Measurements from ENCODE around the gene TSSC4. TPM values are rescaled to one million over a fixed set of nuclear protein-coding genes. Genes with fewer than 3 reads are reported as not detected.

TSSC4 gene
- total RNA-seq, 1 donor: 31.5 TPM

DNA sequence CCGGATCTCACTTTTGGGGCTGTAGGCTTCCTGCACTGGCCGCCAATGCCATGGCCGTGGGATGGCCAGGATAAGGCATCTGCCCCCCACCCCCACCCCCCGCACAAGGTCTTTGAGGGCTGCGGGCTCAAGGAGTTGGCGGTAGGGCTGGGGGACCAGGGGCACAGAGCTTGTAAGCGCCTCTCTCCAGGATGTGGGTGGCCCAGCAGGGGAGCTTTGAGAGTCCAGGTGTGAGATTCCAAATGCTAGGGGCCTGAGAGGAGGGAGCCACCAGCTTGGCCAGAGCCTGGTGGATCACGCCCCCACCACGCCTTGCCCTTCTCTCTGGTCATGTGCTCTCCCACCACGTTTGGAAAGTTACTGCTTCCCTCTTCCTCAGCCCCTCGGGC lies 18.4 kb upstream of the TSSC4 start:
- TF ChIP-seq, protein P1, sequence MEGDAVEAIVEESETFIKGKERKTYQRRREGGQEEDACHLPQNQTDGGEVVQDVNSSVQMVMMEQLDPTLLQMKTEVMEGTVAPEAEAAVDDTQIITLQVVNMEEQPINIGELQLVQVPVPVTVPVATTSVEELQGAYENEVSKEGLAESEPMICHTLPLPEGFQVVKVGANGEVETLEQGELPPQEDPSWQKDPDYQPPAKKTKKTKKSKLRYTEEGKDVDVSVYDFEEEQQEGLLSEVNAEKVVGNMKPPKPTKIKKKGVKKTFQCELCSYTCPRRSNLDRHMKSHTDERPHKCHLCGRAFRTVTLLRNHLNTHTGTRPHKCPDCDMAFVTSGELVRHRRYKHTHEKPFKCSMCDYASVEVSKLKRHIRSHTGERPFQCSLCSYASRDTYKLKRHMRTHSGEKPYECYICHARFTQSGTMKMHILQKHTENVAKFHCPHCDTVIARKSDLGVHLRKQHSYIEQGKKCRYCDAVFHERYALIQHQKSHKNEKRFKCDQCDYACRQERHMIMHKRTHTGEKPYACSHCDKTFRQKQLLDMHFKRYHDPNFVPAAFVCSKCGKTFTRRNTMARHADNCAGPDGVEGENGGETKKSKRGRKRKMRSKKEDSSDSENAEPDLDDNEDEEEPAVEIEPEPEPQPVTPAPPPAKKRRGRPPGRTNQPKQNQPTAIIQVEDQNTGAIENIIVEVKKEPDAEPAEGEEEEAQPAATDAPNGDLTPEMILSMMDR (IDR thresholded peaks at IDR 0.05; ENCODE audit: insufficient read depth, low read length): no peak
- H3K4me3 ChIP-seq (ENCODE audit: low read depth, low read length): no peak overlapping the region
- no peak for DNase-seq (ENCODE audit: low read depth)

DNA sequence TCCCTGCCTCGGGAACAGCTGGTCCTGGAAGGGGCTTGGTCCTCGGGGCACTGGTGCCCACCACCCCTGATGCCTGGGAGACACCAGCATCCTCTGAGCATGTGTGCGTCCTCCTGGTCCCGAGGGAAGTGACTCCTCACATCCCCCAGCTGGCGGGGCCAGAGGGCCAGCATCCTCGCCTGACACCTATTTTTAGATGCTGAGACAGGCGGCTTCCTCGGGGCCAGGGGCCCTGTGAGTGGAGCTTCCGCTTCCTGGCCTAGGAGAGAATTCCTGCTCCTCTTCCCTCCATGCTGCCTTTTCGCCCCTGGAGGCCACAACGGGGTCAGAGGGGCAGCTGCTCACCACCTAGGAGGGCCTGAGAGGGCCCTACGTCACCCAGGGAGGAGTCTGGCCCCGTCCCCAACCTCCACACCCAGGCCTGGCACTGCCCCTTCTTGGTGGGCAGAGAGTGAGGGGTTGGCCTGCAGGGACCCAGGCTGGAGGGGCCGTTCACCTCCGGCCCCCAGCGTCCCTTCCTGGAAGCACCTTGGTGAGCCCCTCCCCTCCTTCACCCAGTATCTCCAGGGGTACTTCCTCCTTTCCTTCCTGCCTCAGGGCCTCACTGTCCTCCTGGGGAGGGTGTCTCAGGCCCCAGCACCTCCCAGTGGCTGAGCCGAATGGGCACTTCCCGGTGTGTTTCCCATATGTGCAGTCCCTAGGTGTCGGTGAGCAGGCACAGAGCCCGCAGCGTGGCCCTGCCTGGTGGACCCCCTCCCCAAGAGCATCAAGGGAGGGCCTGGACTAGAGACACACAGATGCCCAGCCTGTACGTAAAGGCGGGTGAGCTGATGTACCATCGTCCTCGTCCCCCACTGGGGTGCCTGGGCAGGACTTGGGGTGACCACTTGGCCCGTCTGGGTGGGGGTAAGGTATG lies 17.4 kb upstream of the TSSC4 start:
- TF ChIP-seq, protein P1 (IDR thresholded peaks at IDR 0.05; ENCODE audit: insufficient read depth, low read length): no peak
- peak; percentile 25 for DNase-seq (ENCODE audit: low read depth)
- H3K4me3 ChIP-seq (ENCODE audit: low read depth, low read length): peak overlapping the region; percentile 9

- H3K4me3 ChIP-seq (ENCODE audit: low read depth, low read length): no peak overlapping the region
- TF ChIP-seq, protein P1 (IDR thresholded peaks at IDR 0.05; ENCODE audit: insufficient read depth, low read length): no peak
- no peak for DNase-seq (ENCODE audit: low read depth)
Measured at GRCh38 chr11:2383852-2384804, 16.4 kb upstream of the TSSC4 start.

GRCh38 chr11:2385156-2386151 lies 15.1 kb upstream of the TSSC4 start:
- TF ChIP-seq, protein P1 (IDR thresholded peaks at IDR 0.05; ENCODE audit: insufficient read depth, low read length): no peak
- no peak for DNase-seq (ENCODE audit: low read depth)
- H3K4me3 ChIP-seq (ENCODE audit: low read depth, low read length): no peak overlapping the region

DNA sequence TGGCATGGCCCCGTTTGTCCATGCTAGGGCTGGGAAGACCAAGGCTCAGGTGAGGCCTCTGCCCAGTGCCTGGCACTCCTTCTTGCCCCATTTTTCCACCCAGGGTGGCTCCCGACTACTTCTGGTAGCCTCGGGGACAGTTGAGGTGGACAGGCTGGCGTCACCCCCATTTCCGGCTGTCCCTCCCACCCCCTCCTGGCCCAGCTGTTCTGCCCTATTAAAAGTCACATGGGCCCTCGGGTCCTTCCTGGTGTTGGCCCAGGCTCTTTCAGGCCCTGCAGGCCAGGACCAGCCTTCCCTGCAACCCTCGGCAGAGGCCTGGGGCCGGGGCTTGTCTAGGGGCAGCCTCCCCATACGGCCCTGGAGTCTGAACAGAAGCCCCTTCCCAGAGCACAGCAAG lies 14.0 kb upstream of the TSSC4 start:
- H3K4me3 ChIP-seq (ENCODE audit: low read depth, low read length): no peak overlapping the region
- TF ChIP-seq, protein P1 (IDR thresholded peaks at IDR 0.05; ENCODE audit: insufficient read depth, low read length): no peak
- DNase-seq (ENCODE audit: low read depth): no peak
